Sigmoid colon (tissue), 3 donors: ENCODE data around the gene XKR7.

Experiments used
- CTCF ChIP-seq, 4 experiments: fragments of 450-650 bp in 3 of 4; fragments of 200-600 bp in 1 of 4; IDR thresholded peaks; one replicate each; pipeline ENCODE4 v1.5.1; 2016 to 2019; ENCODE audit warnings: antibody characterized with exemption in 4 of 4, mild to moderate bottlenecking in 3 of 4, moderate library complexity in 2 of 4
- POLR2A ChIP-seq, 2 donors: fragments of 450-650 bp; IDR thresholded peaks; one replicate each; pipeline ENCODE4 v1.6.1; 2016; ENCODE audit warnings: antibody characterized with exemption in 2 of 2, mild to moderate bottlenecking in 2 of 2, moderate library complexity in 2 of 2

- TF ChIP-seq POLR2A (IDR thresholded peaks at IDR 0.05) (no peak), CTCF (IDR thresholded peaks at IDR 0.05) (no peak)
Observed at GRCh38 chr20:31975874-31976273, 7.9 kb downstream of the XKR7 start.
